PFSK-1 (cell line): ENCODE measurements around the gene ABCB1.

ENCODE experiments used
- FOXP2 ChIP-seq: optimal IDR thresholded peaks from 2 replicates; pipeline ENCODE3; 2011; ENCODE audit warnings: borderline replicate concordance, control low read depth, inconsistent platforms; ENCODE audit not compliant: insufficient read depth; ENCODE audit errors: extremely low read length, extremely low read depth
- POLR2AphosphoS5 ChIP-seq: IDR thresholded peaks from 2 replicates; pipeline ENCODE4 v1.6.1; 2012; ENCODE audit warnings: low read depth, mild to moderate bottlenecking, control low read depth, low read length, moderate library complexity
- SIN3A ChIP-seq: IDR thresholded peaks from 2 replicates; pipeline ENCODE4 v1.6.1; 2012; ENCODE audit warnings: mild to moderate bottlenecking, low read length, moderate library complexity, borderline replicate concordance; ENCODE audit not compliant: insufficient read depth
- TAF1 ChIP-seq: IDR thresholded peaks from 2 replicates; pipeline ENCODE4 v1.6.1; 2012; ENCODE audit warnings: low read length, control low read depth, borderline replicate concordance; ENCODE audit not compliant: insufficient read depth
- TF ChIP-seq, protein P1 (sequence below), 2 experiments: IDR thresholded peaks; 2 replicates each; pipeline versions ENCODE4 v1.6.1 to v1.8.0; 2011 to 2012; ENCODE audit warnings: low read depth in 2 of 2, low read length in 2 of 2, control low read depth in 1 of 2, inconsistent platforms in 1 of 2, mild to moderate bottlenecking in 1 of 2, moderate library complexity in 1 of 2; ENCODE audit not compliant: insufficient read depth in 1 of 2

Gene ABCB1

DNA sequence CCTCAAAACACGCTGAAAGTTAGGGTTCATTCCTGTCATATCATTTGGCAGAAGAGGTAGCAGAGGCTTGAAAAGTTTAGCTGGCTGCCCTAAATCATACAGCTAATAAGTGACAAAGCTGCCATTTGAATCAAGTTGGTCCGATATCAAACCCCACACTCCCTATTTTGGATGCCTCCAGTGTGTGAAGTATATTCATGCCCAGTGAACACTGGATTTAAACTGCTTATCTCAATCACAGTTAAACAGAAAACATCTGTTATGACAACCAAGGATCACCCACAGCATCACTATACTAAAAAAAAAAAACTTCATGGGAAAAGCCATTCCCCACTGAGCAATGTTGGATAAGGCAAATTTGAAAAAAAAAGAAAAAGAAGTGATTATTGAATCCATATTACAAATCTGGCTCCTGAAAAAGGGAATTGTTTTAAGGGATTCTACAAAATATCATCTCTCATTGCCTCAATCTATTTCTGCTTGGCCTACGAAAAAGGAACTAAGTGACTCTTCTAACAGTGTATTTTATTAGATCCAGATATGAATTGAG is 48.3 kb downstream of the ABCB1 start:
- no peak for TF ChIP-seq POLR2AphosphoS5
- no peak for TF ChIP-seq SIN3A
- TF ChIP-seq TAF1, result no peak
- TF ChIP-seq, protein P1, sequence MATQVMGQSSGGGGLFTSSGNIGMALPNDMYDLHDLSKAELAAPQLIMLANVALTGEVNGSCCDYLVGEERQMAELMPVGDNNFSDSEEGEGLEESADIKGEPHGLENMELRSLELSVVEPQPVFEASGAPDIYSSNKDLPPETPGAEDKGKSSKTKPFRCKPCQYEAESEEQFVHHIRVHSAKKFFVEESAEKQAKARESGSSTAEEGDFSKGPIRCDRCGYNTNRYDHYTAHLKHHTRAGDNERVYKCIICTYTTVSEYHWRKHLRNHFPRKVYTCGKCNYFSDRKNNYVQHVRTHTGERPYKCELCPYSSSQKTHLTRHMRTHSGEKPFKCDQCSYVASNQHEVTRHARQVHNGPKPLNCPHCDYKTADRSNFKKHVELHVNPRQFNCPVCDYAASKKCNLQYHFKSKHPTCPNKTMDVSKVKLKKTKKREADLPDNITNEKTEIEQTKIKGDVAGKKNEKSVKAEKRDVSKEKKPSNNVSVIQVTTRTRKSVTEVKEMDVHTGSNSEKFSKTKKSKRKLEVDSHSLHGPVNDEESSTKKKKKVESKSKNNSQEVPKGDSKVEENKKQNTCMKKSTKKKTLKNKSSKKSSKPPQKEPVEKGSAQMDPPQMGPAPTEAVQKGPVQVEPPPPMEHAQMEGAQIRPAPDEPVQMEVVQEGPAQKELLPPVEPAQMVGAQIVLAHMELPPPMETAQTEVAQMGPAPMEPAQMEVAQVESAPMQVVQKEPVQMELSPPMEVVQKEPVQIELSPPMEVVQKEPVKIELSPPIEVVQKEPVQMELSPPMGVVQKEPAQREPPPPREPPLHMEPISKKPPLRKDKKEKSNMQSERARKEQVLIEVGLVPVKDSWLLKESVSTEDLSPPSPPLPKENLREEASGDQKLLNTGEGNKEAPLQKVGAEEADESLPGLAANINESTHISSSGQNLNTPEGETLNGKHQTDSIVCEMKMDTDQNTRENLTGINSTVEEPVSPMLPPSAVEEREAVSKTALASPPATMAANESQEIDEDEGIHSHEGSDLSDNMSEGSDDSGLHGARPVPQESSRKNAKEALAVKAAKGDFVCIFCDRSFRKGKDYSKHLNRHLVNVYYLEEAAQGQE (IDR thresholded peaks at IDR 0.05; ENCODE audit: insufficient read depth in 1 of 2, low read depth in 2 of 2, low read length in 2 of 2), result no peak
- TF ChIP-seq FOXP2, result no peak

DNA sequence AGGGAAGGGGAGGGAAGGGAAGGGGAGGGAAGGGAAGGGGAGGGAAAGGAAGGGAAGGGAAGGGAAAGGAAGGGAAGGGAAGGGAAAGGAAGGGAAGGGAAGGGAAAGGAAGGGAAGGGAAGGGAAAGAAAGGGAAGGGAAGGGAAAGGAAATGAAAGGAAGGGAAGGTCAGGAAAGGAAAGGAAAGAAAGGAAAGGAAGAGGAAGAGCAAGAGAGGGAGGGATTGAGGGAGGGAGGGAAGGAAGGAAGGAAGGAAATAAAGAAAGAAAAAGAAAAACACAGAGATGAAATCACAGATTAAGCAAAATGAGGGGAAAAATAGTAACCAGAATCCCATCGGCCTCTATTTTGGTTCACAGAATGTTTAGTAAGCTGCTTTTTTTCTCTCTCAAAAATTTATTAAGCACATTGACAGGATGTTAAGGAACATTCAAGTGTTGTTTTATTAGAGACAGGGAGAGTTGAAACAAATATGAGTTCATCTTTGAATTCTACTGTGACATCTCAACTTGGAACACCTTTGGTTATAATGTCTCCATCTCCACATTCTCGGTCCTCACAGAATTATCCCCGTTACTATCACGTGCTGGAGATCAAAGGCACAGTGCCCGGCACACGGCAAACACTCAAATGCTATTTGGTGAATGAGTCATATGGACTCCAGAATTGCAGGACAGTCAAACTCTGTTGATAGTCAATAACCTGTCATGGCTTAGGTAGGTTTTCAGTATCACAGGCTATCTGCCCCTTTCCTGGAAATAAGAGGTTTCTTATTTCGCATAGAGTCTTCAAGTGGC is 52.4 kb downstream of the ABCB1 start:
- TF ChIP-seq FOXP2, result no peak
- TF ChIP-seq SIN3A, result no peak
- TF ChIP-seq, protein P1 (IDR thresholded peaks at IDR 0.05; ENCODE audit: insufficient read depth in 1 of 2, low read depth in 2 of 2, low read length in 2 of 2), result no peak
- TF ChIP-seq POLR2AphosphoS5, result no peak
- no peak for TF ChIP-seq TAF1

DNA sequence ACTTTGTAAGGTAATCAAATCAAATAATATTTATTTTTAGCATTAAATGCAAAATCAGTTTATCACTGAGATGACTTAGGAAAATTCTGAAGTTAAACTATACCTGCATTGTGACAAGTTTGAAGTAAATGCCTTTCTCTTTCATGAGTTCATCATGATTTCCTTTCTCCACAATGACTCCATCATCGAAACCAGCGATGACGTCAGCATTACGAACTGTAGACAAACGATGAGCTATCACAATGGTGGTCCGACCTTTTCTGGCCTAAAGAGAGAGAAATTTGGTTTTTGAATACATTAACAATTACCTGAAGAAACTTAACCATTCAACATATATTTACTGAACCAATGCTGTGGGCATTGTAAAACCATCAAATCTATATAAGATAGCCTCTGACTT is 54.9 kb downstream of the ABCB1 start:
- TF ChIP-seq, protein P1 (IDR thresholded peaks at IDR 0.05; ENCODE audit: insufficient read depth in 1 of 2, low read depth in 2 of 2, low read length in 2 of 2), result no peak
- TF ChIP-seq POLR2AphosphoS5, result no peak

DNA sequence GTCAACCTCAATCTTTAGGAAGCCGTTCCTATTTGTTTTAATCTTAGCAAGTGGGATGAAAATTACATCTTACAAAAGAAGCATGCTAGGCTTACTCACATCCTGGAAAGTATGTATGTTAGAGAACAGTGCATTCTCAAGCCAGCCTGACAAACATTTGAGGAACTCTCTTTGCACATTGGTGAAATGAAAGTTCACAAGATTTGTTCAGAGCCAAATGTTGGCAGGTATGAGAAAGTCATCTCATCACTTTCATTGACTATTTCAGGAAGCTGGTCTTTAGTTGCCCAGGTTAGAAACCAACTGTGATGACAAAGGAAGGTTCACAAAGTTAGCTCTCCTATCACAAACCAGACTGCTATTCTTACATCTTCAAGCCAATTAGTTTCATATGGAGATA is 57.1 kb downstream of the ABCB1 start:
- no peak for TF ChIP-seq FOXP2
- no peak for TF ChIP-seq POLR2AphosphoS5
- TF ChIP-seq SIN3A, result no peak
- no peak for TF ChIP-seq TAF1
- TF ChIP-seq, protein P1 (IDR thresholded peaks at IDR 0.05; ENCODE audit: insufficient read depth in 1 of 2, low read depth in 2 of 2, low read length in 2 of 2), result no peak

DNA sequence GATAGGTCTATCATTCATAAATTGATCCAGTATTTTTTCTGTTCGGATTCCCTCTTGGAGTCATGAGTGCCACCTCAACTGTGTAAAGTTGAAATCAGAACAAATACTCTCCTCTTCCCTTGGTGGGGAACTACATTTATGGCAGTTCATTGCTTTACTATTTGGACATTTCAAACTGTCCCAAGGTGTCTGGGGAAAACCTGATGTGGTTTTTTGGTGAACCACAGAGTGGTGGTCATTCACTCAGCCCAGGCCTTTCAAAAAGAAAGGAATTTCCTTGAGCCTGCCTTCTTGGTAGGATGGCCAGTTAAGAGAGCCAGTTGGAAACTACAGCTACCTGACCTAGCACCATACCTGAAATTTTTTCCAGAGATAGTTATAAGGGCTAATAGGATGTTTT is 59.0 kb downstream of the ABCB1 start:
- TF ChIP-seq, protein P1 (IDR thresholded peaks at IDR 0.05; ENCODE audit: insufficient read depth in 1 of 2, low read depth in 2 of 2, low read length in 2 of 2), result no peak
- TF ChIP-seq SIN3A, result no peak
- TF ChIP-seq TAF1, result no peak
- TF ChIP-seq POLR2AphosphoS5, result no peak
- no peak for TF ChIP-seq FOXP2
